NCI-H69 (cell line): Measurements from ENCODE around the gene SIGLEC7.

Experiments
- DNase-seq: peaks from one replicate; lab custom pipeline; 2025; lab: John Stamatoyannopoulos, UW

SIGLEC7 gene

DNA sequence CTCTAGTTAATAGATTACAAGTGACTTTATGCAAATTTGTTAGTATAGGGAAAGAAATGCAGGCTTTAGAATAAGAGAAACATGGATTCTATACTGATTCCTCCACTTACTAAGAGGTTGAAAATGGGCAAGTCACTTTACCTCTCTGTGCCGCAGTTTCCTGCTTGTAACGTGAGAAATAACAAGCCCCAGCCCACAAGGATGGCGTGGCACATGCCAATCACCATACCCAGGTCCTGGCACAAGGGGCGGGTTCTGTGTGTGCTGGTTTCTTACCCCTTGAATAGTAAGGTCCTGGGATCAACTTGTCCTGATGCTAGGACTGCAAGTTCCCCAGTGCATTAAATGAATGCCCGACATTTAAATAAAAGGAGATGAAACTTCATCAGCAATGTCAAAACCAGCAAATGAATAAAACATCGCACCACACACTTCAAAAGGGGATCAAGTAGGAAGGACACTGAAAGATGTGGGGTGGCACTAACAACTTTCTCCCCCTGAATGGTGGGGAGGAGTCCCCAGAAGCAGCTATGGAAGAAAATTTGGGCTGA, 25.3 kb upstream of the SIGLEC7 start:
- no peak for DNase-seq

DNA sequence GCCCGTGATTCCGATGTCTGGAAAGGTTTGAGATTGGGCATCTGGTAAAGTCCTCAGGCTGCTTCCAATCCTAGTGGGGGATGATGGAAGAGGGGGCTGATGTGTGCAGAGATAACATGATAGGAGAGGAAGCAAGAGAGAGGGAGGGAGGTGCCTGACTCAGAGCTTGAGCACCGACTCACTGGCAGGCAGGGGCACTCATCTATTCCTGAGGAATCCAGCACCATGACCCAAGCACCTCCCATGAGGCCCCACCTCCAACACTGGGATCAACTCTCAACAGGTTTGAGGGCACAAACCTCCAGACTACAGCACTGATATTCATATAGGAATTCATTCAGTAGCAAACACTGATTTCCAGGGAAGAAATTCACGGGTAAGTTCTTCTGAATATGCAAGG, 23.0 kb upstream of the SIGLEC7 start:
- DNase-seq = no peak

DNA sequence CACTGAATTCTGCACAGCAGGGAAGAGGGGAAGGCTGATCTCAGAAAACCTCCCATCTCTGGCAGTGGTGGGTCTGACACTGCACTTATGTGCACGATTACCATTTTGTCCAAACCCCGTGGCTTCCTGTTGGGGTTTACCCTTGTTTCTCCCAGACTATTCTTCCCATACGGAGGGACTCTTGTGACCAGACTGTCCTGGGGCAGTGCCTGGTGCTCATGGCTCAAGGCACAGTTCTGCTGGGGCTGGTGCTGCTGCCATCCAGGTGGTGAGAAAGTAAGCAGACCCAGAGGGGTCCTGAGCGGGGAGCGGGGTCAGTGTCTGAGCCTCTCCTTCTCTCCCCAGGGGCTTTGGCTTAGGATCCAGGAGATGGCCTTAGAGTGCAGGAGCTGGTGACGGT, 22.5 kb upstream of the SIGLEC7 start:
- DNase-seq = no peak

DNA sequence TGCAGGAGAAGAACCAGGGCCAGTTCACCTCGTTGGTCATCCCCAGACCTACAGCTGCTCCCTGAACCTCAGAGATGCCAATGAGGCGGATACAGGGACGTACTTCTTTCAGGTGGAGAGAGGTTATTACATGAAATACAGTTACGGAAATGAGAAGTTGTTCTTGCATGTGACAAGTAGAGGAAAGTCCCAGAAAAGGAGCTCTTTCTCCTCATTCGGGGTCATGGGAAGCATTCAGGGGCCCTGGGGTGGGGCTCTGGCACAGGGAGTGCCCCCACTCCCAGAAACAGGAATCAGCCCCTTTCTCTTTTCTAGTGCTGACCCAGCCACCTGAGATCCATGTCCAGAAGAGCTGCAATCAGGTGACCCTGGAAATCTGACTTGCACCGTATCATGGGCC, 21.9 kb upstream of the SIGLEC7 start:
- DNase-seq = no peak

DNA sequence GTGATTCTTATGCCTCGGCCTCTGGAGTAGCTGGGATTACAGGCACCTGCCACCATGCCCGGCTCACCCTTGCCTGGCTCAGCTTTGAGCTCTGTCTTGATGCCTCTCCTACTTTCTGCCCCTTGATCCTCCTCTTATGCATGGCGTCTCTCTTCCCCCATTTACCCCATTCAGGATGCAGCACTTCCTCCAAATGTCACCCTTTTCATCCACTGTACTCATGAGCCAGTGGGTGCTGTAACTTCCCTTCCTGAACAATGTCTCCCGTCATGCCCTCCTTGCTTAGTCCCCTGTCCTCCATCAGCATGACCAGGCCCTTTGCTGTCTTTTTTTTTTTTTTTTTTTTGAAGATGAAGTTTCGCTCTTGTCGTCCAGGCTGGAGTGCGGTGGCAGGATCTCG, 20.8 kb upstream of the SIGLEC7 start:
- no peak for DNase-seq

DNA sequence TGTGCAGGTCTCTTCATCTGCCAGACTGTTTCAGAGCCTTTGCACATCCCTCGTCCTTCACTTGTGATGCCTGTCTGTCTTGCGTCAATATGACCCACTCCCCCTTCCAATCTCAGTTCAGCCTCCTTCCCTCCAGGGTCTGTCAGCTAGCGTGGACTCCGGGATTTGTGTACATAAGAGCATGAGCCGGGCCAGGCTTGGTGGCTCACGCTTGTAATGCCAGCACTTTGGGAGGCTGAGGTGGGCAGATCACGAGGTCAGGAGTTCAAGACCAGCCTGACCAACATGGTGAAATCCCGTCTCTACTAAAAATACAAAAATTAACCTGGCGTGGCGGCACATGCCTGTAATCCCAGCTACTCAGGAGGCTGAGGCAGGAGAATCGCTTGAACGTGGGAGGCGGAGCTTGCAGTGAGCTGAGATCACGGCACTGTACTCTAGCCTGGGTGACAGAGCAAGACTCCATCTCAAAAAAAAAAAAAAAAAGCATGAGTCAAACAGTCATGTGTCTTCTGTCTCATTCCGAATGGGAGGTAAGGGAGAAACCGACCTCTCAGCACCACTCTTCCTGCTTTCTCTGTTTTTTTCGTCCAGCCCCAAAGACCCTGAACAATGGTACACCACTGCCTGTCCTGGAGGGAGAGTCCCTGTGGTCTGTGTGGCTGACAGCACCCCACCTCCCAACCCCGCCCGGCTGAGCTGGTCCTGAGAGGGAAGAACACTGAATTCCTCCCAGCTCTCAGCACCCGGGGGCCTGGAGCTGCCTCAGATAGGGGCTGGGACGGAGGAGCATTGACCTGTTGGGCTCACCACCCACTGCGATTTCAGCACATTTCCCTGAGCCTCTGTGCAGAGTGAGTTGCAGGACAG, 19.8 kb upstream of the SIGLEC7 start:
- DNase-seq = no peak

DNA sequence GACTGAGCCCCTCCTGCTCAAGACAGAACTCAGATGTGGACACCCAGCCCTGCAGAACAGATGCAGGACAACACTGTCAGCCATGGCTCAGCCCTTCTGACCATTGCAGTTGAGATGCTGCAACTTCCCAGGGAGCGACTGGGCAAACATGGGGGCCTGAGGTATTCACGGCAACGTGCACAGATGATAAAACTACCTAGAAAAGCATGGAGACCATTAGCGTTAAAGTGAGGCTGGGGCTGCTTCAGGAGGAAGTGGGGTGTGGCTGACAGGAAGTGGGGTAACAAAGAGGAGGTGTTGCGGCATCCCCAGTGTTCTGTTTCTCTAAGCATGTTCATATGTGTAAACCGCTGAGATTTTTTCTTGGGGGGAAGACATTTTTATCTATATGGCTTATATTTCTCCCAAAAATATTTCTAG, 18.7 kb upstream of the SIGLEC7 start:
- no peak for DNase-seq

DNA sequence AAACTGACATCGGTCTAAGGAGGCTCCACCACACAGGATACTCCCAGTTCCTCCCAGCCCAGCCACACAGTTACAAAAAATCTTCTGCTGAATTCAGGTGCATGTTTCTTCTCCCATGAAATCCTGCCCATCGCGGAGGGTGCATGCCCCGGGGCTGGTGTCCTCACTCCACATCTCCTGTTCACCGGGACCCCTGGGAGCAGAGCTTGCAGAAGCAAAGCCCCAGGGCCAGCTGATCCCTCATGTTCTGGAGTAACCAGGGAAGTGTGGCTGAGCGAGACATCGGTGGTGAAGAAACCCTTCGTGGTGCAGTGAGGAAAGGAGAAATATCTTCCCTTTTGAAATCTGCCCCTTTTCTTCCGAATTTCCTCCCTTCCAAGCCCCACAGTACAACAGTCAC, 18.3 kb upstream of the SIGLEC7 start:
- DNase-seq = no peak

DNA sequence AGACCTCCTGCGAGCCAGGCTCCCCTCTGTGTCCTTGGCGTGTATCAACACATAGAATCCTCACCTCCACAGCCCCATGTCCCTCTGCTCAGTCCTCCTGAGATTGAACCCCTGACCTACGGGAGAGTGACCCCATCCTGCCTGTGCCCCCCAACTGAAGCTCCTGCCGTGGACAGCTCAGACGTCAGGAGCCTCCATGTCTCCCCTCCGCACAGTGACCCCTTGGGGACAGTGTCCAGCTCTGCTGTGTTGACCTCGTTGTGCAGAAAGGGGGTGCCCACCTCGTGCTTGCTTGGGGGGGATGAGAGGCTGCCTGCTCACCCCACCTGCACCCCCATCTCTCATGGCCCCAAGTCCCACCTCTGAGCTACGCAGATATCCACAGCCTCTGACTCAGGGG, 17.9 kb upstream of the SIGLEC7 start:
- no peak for DNase-seq

DNA sequence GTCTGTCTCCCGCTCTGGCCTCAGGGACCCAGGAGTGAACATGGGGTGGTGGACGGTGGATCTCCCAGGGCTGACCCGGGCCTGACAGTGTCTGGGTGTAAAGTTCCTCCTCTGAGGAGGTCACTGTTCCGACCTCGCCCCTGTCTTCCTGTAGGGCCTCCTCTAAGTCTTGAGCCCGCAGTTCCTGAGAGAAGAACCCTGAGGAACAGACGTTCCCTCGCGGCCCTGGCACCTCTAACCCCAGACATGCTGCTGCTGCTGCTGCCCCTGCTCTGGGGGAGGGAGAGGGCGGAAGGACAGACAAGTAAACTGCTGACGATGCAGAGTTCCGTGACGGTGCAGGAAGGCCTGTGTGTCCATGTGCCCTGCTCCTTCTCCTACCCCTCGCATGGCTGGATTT, 17.4 kb upstream of the SIGLEC7 start, which contains the start of gene SIGLEC9:
TSS of gene SIGLEC9 (plus strand) at position 178 of the 400 bp plus-strand sequence. CDS start at position 247, 69 bp downstream.
- no peak for DNase-seq

DNA sequence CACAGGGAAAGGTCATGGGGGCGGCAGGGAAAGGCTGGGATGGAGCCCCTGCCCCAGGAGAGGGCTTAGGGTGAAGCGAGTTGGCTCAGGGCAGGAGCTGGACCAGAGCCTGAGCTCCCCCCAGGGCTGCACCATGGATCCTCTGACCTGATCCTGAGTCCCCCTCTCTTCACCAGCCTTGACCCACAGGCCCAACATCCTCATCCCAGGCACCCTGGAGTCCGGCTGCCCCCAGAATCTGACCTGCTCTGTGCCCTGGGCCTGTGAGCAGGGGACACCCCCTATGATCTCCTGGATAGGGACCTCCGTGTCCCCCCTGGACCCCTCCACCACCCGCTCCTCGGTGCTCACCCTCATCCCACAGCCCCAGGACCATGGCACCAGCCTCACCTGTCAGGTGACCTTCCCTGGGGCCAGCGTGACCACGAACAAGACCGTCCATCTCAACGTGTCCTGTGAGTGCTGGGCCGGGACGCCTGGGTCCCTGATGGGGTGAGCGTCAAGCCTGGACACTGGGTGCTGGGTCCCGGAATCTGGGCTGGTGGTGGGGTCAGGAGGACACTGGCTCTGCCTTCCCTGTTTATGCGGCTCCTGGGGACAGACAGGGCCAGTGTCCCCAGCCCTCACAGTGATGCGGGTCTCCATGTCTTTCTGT, 16.6 kb upstream of the SIGLEC7 start:
- no peak for DNase-seq

DNA sequence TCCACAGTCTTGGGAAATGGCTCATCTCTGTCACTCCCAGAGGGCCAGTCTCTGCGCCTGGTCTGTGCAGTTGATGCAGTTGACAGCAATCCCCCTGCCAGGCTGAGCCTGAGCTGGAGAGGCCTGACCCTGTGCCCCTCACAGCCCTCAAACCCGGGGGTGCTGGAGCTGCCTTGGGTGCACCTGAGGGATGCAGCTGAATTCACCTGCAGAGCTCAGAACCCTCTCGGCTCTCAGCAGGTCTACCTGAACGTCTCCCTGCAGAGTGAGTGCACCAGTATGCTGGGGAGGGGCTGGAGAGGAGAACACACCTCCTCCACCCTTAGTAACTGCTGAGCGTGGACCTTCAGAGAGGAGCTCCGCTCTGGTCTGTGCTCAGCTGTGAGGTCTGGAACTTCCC, 15.1 kb upstream of the SIGLEC7 start:
- no peak for DNase-seq

DNA sequence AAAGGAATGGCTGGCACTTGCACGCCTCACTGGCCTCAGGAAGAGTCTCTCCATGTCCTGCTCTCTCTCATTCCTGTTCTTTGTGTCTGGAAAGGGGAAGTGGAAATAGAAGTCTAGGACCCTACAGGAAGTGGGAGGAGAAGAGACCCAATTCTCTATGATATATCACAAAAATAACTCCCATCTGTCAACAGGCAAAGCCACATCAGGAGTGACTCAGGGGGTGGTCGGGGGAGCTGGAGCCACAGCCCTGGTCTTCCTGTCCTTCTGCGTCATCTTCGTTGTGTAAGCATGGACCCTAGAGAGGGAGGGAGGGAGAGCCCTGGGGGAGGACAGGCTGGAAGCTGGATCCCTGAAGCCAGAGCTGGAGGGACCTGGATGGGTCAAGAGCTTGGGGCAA, 14.3 kb upstream of the SIGLEC7 start:
- peak; percentile 13 for DNase-seq

DNA sequence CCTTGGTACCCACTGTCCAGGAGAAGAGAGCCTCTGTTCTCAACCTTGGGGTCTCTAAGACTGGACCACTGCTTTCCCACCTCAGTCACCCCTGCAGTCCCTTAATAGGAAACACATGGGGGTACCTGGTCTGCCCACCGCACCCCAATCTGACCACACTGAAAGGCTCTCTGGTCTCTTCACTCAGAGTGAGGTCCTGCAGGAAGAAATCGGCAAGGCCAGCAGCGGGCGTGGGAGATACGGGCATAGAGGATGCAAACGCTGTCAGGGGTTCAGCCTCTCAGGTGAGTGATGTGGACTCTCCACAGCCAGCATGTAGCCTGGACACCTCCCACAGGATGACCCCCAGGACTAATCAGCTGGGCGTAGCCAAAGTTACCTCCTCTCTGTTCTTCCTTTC, 13.9 kb upstream of the SIGLEC7 start:
- no peak for DNase-seq

DNA sequence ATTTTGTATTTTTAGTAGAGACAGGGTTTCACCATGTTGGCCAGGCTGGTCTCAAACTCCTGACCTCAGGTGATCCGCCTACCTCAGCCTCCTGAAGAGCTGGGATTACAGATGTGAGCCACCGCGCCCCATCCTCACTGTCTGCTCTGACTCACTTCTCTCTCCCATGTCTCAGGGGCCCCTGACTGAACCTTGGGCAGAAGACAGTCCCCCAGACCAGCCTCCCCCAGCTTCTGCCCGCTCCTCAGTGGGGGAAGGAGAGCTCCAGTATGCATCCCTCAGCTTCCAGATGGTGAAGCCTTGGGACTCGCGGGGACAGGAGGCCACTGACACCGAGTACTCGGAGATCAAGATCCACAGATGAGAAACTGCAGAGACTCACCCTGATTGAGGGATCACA, 12.4 kb upstream of the SIGLEC7 start:
- DNase-seq = no peak

DNA sequence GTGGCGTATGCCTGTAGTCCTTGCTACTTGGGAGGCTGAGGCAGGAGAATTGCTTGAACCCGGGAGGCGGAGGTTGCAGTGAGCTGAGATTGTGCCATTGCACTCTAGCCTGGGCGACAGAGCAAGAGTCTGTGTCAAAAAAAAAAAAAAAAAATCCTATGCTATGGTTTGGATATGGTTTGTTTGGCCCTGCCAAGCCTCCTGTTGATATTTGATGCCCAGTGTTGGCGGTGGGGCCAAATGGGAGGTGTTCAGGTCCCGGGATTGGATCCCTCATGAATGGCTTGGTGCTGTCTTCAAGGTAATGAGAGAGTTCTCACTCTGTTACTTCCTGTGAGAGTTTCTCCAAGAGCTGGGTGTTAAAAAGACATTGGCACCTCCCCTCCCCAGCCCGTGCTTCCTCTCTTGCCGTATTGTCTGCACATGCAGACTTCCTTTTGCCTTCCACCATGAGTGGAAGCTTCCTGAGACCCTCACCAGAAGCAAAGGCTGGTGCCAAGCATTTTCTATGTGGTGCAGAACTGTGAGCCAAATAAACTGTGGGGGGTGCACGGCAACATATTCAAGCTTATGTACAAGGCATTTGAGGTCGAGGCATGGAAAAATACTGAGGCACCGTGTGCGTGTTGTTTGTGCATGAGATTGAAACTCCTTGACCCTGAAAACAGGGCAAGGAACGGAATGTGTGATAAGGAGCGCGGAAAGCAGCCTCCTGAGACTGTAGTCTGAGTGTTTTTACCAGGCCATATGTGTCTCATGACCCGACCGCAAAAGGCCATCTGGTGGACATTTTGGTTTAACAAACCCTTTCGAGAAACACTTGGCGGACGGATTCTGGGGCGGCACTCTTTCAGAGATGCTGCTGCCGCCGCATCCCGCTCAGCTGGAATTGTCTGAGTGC, 10.1 kb upstream of the SIGLEC7 start:
- no peak for DNase-seq

DNA sequence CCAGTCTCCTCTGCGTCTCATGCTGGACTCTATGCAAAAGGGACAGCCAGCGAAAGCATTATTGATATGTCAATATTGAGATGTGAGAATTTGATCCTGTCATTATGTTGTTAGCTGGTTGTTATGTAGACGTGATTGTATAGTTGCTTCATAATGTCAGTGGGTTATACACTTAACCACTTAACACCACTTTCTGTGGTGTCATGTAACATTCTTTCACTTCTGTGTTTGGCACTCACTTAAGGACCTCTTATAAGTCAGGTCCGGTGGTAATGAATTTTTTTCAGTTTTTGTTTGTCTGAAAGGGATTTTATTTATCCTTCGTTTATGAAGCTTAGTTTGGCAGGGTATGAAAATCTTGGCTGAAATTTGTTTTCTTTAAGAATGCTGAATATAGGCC, 7.1 kb upstream of the SIGLEC7 start:
- DNase-seq = peak; percentile 32

DNA sequence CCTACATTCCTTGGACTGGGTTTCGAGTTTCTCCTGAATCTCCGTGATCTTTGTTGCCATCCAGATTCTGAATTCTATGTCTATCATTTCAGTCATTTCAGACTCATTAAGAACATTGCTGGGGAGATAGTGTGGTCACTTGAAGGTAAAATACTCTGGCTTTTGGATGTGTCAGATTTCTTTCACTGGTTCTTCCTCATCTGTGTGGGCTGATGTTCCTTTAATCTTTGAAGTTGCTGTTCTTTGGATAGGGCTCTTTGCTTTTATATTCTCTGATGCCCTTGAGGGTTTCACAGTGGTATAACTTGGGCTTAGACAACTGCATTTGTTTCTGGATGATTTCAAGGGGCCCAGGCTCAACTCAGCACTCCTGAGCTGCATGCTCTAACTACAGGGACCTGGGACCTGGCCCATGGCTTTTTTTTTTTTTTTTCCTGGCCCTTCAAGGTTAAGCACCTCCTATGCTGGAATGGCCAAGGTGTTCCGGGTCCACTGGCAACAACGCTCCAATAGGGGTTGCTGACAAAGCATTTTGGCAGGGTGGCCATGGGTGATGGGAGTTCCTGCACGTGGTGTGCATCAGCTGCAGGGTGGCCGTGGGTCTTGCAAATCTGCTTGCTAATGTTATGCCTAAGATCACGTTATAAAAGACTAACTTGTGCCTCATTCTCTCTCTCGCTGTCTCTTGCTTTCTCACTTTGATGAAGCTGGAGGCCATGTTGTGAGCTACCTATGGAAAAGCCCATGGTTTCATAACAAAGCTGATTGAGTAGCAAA, 5.9 kb upstream of the SIGLEC7 start:
- DNase-seq = no peak

DNA sequence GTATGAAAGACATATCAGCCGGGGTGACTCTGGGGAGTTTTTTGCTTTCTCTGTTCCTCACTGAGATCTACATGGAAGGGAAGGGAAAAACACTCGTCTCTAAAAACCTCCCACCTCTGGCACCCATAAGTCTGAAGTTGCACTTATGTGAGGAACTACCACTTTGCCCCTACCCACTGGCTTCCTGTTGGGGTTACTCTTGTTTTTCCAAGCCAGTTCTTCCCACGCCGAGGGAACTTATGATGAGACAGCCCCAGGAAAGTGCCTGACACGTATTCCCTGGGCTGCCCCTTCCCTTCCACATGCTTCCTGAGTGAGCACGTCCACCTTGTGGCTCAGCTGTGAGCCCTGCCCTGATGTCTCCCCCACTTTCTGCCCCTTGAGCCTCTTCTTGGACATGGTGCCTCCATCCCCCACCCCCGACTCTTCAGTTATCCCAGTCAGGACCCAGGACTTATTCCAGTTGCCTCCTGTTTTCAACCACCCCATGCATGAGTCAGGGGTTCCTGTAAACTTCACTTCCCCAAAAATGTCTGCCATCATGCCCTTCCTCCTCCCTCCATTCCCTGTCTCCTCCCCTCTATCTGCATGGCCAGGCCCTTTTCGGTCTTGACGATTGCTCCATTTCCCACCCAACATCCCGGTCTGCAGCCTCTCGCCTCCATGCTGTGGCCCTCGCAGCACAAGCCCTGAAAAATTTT, 5.1 kb upstream of the SIGLEC7 start:
- DNase-seq = no peak

DNA sequence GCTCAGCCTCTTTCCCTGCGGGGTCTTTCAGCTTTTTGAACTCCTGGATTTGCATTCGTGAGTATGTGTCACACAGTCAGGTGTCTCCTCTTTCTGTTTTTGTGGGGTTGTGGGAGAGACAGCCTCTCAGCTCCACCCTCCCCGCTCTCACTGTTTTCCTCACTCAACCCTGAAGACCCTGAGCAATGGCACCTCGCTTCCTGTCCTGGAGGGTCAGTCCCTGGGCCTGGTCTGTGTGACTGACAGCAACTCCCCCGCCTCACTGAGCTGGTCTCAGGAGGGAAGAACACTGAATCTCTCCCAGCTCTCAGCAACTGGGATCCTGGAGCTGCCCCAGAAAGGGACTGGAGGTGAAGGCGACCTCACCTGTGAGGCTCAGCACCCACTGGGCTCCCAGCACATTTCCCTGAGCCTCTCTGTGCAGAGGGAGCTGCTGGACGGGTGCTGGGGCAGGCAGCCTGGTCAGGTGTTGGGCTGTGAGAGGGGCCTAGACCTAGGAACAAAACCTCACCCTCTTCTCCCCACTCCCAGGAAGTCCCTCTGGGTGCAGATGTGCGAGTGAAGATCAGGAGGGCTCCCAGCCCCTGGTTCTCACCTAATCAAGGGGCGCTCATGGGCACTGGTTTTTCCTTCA, 4.2 kb upstream of the SIGLEC7 start:
- DNase-seq = no peak
